Measurements from ENCODE around the gene ASPHD1.
"Not testable (repeated sequence)": the region's sequence is repeated elsewhere in the genome, so short reads cannot be mapped to it uniquely, and the experiment has no call there.

ASPHD1 gene

DNA sequence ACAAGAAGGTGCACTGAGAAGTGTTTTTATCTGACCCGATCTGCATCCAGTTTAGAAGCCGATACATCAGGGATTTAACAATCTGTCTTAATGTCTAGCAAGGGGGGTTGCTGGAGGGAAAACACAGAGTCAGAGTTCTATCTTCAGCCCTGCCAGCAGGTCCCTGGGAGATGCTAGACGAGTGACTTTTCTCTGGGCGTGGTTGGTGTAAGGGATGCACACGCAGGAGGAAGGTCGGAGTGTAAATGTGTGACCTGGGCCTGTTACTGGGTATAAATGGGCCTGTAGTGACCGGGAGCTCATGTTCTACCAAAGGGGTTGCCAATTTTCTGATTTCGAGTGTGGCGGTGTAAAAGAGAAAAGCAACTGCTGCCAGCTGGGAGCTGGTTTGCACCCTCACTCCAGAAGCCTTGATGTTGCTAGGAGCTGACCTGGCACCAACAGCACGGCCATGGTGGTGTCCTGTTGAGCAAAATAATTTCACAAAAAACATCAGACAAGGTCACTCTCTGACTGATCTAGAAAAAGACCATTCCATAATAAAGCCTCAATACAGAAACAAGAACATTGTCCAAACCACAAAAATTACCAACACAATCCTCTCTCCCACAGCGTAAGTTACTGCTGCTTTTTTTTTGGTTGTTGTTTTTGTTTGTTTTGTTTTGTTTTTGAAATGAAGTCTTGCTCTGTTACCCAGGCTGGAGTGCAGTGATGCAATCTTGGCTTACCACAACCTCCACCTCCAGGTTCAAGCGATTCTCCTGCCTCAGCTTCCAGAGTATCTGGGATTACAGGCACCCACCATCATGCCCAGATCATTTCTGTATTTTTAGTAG, 27.0 kb downstream of the ASPHD1 start:
- TF ChIP-seq, protein P1, sequence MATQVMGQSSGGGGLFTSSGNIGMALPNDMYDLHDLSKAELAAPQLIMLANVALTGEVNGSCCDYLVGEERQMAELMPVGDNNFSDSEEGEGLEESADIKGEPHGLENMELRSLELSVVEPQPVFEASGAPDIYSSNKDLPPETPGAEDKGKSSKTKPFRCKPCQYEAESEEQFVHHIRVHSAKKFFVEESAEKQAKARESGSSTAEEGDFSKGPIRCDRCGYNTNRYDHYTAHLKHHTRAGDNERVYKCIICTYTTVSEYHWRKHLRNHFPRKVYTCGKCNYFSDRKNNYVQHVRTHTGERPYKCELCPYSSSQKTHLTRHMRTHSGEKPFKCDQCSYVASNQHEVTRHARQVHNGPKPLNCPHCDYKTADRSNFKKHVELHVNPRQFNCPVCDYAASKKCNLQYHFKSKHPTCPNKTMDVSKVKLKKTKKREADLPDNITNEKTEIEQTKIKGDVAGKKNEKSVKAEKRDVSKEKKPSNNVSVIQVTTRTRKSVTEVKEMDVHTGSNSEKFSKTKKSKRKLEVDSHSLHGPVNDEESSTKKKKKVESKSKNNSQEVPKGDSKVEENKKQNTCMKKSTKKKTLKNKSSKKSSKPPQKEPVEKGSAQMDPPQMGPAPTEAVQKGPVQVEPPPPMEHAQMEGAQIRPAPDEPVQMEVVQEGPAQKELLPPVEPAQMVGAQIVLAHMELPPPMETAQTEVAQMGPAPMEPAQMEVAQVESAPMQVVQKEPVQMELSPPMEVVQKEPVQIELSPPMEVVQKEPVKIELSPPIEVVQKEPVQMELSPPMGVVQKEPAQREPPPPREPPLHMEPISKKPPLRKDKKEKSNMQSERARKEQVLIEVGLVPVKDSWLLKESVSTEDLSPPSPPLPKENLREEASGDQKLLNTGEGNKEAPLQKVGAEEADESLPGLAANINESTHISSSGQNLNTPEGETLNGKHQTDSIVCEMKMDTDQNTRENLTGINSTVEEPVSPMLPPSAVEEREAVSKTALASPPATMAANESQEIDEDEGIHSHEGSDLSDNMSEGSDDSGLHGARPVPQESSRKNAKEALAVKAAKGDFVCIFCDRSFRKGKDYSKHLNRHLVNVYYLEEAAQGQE (IDR thresholded peaks at IDR 0.05; ENCODE audit: insufficient replicate concordance, low read depth) = no peak
- TF ChIP-seq, protein P2, sequence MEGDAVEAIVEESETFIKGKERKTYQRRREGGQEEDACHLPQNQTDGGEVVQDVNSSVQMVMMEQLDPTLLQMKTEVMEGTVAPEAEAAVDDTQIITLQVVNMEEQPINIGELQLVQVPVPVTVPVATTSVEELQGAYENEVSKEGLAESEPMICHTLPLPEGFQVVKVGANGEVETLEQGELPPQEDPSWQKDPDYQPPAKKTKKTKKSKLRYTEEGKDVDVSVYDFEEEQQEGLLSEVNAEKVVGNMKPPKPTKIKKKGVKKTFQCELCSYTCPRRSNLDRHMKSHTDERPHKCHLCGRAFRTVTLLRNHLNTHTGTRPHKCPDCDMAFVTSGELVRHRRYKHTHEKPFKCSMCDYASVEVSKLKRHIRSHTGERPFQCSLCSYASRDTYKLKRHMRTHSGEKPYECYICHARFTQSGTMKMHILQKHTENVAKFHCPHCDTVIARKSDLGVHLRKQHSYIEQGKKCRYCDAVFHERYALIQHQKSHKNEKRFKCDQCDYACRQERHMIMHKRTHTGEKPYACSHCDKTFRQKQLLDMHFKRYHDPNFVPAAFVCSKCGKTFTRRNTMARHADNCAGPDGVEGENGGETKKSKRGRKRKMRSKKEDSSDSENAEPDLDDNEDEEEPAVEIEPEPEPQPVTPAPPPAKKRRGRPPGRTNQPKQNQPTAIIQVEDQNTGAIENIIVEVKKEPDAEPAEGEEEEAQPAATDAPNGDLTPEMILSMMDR (IDR thresholded peaks at IDR 0.05; ENCODE audit: insufficient read depth, low read length) = no peak
- TF ChIP-seq SPI1 (IDR thresholded peaks at IDR 0.05; ENCODE audit: borderline replicate concordance, low read depth) (no peak), POLR2AphosphoS5 (IDR thresholded peaks at IDR 0.05; ENCODE audit: low read depth) (no peak), GABPA (IDR thresholded peaks at IDR 0.05; ENCODE audit: low read depth) (no peak)
- Histone ChIP-seq H3K27me3 (ENCODE audit: insufficient read depth, poor library complexity, severe bottlenecking) (no peaks in the 10 kb centered on the region), H3K4me3 (replicated peaks; ENCODE audit: insufficient read depth, low read length) (no peak overlapping the region), H3K27ac (replicated peaks) (no peak overlapping the region)
- DNase-seq (ENCODE audit: low read depth in 1 of 2, low spot score in 1 of 2) = no peak

DNA sequence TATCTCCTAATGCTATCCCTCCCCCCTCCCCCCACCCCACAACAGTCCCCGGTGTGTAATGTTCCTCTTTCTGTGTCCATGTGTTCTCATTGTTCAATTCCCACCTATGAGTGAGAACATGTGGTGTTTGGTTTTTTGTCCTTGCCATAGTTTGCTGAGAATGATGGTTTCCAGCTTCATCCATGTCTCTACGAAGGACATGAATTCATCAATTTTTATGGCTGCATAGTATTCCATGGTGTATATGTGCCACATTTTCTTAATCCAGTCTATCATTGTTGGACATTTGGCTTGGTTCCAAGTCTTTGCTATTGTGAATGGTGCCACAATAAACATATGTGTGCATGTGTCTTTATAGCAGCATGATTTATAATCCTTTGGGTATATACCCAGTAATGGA, 31.5 kb downstream of the ASPHD1 start:
- H3K4me3 ChIP-seq (replicated peaks; ENCODE audit: insufficient read depth, low read length); H3K27me3 ChIP-seq (ENCODE audit: insufficient read depth, poor library complexity, severe bottlenecking); DNase-seq (ENCODE audit: low read depth in 1 of 2, low spot score in 1 of 2): not testable (repeated sequence)

DNA sequence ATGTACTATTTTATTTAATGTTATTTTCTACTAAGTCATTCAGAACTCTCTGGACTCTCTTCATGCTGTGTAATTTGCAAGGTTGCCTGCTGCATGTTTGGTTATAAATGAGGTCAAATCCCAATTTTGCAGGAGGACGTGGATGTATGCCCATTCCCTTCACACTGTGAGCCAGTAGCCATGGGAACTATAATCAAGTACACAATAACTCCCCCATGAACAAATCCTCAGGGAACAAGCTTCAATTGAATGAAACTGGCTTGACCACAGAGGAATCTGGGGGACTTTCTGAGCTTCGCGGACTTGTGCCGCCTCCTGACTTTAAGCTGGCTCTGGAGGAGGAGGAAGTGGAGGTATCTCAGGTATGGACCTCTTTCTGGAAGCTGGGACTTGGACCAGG, 40.4 kb downstream of the ASPHD1 start:
- Histone ChIP-seq H3K27ac (replicated peaks) (no peak overlapping the region), H3K27me3 (ENCODE audit: insufficient read depth, poor library complexity, severe bottlenecking) (no peaks in the 10 kb centered on the region), H3K4me3 (replicated peaks; ENCODE audit: insufficient read depth, low read length) (no peak overlapping the region)
- no peak for TF ChIP-seq SPI1 (IDR thresholded peaks at IDR 0.05; ENCODE audit: borderline replicate concordance, low read depth)
- no peak for TF ChIP-seq GABPA (IDR thresholded peaks at IDR 0.05; ENCODE audit: low read depth)
- TF ChIP-seq, protein P2 (IDR thresholded peaks at IDR 0.05; ENCODE audit: insufficient read depth, low read length) = no peak
- TF ChIP-seq, protein P1 (IDR thresholded peaks at IDR 0.05; ENCODE audit: insufficient replicate concordance, low read depth) = no peak
- TF ChIP-seq POLR2AphosphoS5 (IDR thresholded peaks at IDR 0.05; ENCODE audit: low read depth) = no peak
- no peak for DNase-seq (ENCODE audit: low read depth in 1 of 2, low spot score in 1 of 2)

More for the DNA sequence above, 31.5 kb downstream of the ASPHD1 start:
- not testable (repeated sequence) for H3K27ac ChIP-seq (replicated peaks)

DNA sequence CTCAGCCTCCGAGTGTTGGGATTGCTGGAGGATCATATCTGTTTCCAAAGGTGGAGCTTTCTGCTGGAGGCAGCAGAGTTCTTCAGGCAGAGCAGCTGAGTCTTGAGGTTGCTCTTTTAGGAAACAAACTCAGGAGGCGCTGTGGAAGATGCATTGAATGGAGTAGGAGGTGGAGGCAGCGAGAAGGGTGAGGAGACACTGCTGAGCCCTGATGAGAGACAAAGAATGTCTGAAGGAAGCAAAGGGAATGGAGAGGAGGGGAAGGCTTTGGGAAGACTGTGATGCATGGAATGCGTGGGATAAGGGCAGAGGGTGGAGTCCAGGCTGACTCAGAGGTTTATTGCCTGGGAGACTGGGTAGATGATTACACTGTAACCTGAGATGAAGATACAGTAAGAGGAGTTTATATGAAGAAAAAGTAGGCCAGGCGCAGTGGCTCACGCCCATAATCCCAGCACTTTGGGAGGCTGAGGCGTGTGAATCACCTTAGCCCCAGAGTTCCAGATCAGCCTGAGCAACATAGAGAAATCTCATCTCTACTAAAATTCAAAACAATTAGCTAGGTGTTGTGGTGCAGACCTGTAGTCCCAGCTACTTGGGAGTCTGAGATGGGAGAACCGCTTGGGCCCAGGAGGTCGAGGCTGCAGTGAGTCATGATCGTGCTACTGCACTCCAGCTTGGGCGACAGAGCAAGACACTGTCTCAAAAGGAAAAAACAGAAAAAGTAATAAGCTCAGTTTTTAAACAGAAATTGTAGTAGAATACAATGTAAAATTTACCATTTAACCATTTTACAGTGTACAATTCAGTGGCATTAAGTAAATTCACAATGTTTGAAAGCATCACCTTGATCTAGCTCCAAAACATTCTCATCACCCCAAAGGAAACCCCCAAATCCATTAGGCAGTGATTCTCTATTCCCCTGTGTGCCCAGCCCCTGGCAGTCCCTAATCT, 43.8 kb downstream of the ASPHD1 start:
- no peak overlapping the region for H3K4me3 ChIP-seq (replicated peaks; ENCODE audit: insufficient read depth, low read length)
- DNase-seq (ENCODE audit: low read depth in 1 of 2, low spot score in 1 of 2) = no peak
- TF ChIP-seq, protein P2 (IDR thresholded peaks at IDR 0.05; ENCODE audit: insufficient read depth, low read length) = no peak
- TF ChIP-seq, protein P1 (IDR thresholded peaks at IDR 0.05; ENCODE audit: insufficient replicate concordance, low read depth) = no peak
- TF ChIP-seq SPI1 (IDR thresholded peaks at IDR 0.05; ENCODE audit: borderline replicate concordance, low read depth) (no peak), GABPA (IDR thresholded peaks at IDR 0.05; ENCODE audit: low read depth) (no peak), POLR2AphosphoS5 (IDR thresholded peaks at IDR 0.05; ENCODE audit: low read depth) (no peak)
- no peak overlapping the region for H3K27ac ChIP-seq (replicated peaks)
- H3K27me3 ChIP-seq (ENCODE audit: insufficient read depth, poor library complexity, severe bottlenecking) = no peaks in the 10 kb centered on the region
